Measurements from ENCODE around the gene ADORA2A.

- no peak for TF ChIP-seq KDM5A (IDR thresholded peaks at IDR 0.05)
- TF ChIP-seq, protein P1, sequence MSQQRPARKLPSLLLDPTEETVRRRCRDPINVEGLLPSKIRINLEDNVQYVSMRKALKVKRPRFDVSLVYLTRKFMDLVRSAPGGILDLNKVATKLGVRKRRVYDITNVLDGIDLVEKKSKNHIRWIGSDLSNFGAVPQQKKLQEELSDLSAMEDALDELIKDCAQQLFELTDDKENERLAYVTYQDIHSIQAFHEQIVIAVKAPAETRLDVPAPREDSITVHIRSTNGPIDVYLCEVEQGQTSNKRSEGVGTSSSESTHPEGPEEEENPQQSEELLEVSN (IDR thresholded peaks at IDR 0.05; ENCODE audit: borderline replicate concordance, low read depth): no peak
- no peak for TF ChIP-seq RNF2 (IDR thresholded peaks at IDR 0.05; ENCODE audit: borderline replicate concordance, low read depth)
- no peak for TF ChIP-seq POLR2A (IDR thresholded peaks at IDR 0.05; ENCODE audit: low read length)
- TF ChIP-seq, protein P2, sequence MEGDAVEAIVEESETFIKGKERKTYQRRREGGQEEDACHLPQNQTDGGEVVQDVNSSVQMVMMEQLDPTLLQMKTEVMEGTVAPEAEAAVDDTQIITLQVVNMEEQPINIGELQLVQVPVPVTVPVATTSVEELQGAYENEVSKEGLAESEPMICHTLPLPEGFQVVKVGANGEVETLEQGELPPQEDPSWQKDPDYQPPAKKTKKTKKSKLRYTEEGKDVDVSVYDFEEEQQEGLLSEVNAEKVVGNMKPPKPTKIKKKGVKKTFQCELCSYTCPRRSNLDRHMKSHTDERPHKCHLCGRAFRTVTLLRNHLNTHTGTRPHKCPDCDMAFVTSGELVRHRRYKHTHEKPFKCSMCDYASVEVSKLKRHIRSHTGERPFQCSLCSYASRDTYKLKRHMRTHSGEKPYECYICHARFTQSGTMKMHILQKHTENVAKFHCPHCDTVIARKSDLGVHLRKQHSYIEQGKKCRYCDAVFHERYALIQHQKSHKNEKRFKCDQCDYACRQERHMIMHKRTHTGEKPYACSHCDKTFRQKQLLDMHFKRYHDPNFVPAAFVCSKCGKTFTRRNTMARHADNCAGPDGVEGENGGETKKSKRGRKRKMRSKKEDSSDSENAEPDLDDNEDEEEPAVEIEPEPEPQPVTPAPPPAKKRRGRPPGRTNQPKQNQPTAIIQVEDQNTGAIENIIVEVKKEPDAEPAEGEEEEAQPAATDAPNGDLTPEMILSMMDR (IDR thresholded peaks at IDR 0.05): no peak
- no peak for TF ChIP-seq TFCP2L1 (CRISPR knock-in tag; IDR thresholded peaks at IDR 0.05)
- no peak for TF ChIP-seq RCOR1 (IDR thresholded peaks at IDR 0.05; ENCODE audit: low read depth, low read length)
- TF ChIP-seq FOXS1 (CRISPR knock-in tag; IDR thresholded peaks at IDR 0.05): no peak
- TF ChIP-seq, protein P3, sequence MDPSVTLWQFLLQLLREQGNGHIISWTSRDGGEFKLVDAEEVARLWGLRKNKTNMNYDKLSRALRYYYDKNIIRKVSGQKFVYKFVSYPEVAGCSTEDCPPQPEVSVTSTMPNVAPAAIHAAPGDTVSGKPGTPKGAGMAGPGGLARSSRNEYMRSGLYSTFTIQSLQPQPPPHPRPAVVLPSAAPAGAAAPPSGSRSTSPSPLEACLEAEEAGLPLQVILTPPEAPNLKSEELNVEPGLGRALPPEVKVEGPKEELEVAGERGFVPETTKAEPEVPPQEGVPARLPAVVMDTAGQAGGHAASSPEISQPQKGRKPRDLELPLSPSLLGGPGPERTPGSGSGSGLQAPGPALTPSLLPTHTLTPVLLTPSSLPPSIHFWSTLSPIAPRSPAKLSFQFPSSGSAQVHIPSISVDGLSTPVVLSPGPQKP (IDR thresholded peaks at IDR 0.05; ENCODE audit: low read depth, low read length): no peak
- no peak for TF ChIP-seq EP300 (IDR thresholded peaks at IDR 0.05)
- no peak for TF ChIP-seq HOXA7 (CRISPR knock-in tag; IDR thresholded peaks at IDR 0.05)
- no peak for TF ChIP-seq CEBPB (IDR thresholded peaks at IDR 0.05)
Measured at GRCh38 chr22:24429411-24430365, 2.3 kb downstream of the ADORA2A start.

All from A549 (cell line).